Mesenchymal stem cell (in vitro differentiated cells and primary cell): ENCODE results near the gene RNF182. TPM values are rescaled to one million over a fixed set of nuclear protein-coding genes. Genes with fewer than 3 reads are reported as not detected.
A peak's percentile ranks its signal among the peaks of the same experiment; 100 is the strongest.
"Not testable (repeated sequence)": the region's sequence is repeated elsewhere in the genome, so short reads cannot be mapped to it uniquely, and the experiment has no call there.

Experiments
- DNase-seq: peaks from one replicate; pipeline ENCODE4 v3.0.0-alpha.2; 2013
- H2AFZ ChIP-seq: one replicate; pipeline ENCODE4 v1.6.1; 2013; ENCODE audit warnings: low read depth, mild to moderate bottlenecking, control low read depth, inconsistent platforms, low read length, moderate library complexity
- H2AK5ac ChIP-seq: 2 replicates; pipeline ENCODE4 v1.6.1; 2013; ENCODE audit warnings: low read length, moderate library complexity, mild to moderate bottlenecking, inconsistent platforms; ENCODE audit not compliant: severe bottlenecking
- H2BK120ac ChIP-seq: one replicate; pipeline ENCODE4 v1.6.1; 2013; ENCODE audit warnings: low read depth, mild to moderate bottlenecking, inconsistent platforms, low read length, moderate library complexity
- H2BK12ac ChIP-seq, 2 experiments: one replicate each; pipeline ENCODE4 v1.6.1; 2013; ENCODE audit warnings: inconsistent platforms in 2 of 2, low read length in 2 of 2, mild to moderate bottlenecking in 2 of 2, moderate library complexity in 2 of 2, control low read depth in 1 of 2
- H2BK15ac ChIP-seq: one replicate; pipeline ENCODE4 v1.6.1; 2013; ENCODE audit warnings: mild to moderate bottlenecking, low read depth, inconsistent platforms; ENCODE audit not compliant: poor library complexity, severe bottlenecking
- H2BK5ac ChIP-seq: 2 replicates; pipeline ENCODE4 v1.6.1; 2013; ENCODE audit warnings: low read depth, mild to moderate bottlenecking, low read length, control low read depth, inconsistent platforms; ENCODE audit not compliant: poor library complexity, severe bottlenecking
- H3K14ac ChIP-seq, 2 experiments: one replicate each; pipeline ENCODE4 v1.6.1; 2013; ENCODE audit warnings: inconsistent platforms in 2 of 2, low read length in 2 of 2, control low read depth in 1 of 2, mild to moderate bottlenecking in 1 of 2, moderate library complexity in 1 of 2
- H3K18ac ChIP-seq, 2 experiments: one replicate each; pipeline ENCODE4 v1.6.1; 2013; ENCODE audit warnings: inconsistent platforms in 2 of 2, low read length in 2 of 2, control low read depth in 1 of 2, low read depth in 1 of 2, mild to moderate bottlenecking in 1 of 2
- H3K23ac ChIP-seq, 2 experiments: one replicate each; pipeline ENCODE4 v1.6.1; 2013; ENCODE audit warnings: inconsistent platforms in 2 of 2, low read length in 2 of 2, mild to moderate bottlenecking in 2 of 2, moderate library complexity in 2 of 2, control low read depth in 1 of 2
- H3K27ac ChIP-seq: 2 replicates; pipeline ENCODE4 v1.5.1; 2013; ENCODE audit warnings: mild to moderate bottlenecking, moderate library complexity, low read length, control low read depth, inconsistent platforms; ENCODE audit not compliant: poor library complexity, severe bottlenecking
- H3K27me3 ChIP-seq, 2 experiments: 2 replicates each; pipeline versions ENCODE4 v1.6.1 to v1.7.0; 2013; ENCODE audit warnings: low read length in 2 of 2, mild to moderate bottlenecking in 2 of 2, moderate library complexity in 2 of 2, control low read depth in 1 of 2, inconsistent platforms in 1 of 2; ENCODE audit not compliant: control insufficient read depth in 1 of 2, insufficient read depth in 1 of 2
- H3K36me3 ChIP-seq, 2 experiments: 2 replicates each; pipeline versions ENCODE4 v1.6.1 to v1.7.0; 2013; ENCODE audit warnings: low read length in 2 of 2, control low read depth in 1 of 2, inconsistent platforms in 1 of 2, low read depth in 1 of 2, mild to moderate bottlenecking in 1 of 2; ENCODE audit not compliant: insufficient read depth in 2 of 2, control insufficient read depth in 1 of 2
- H3K4ac ChIP-seq, 2 experiments: one replicate each; pipeline ENCODE4 v1.6.1; 2013; ENCODE audit warnings: inconsistent platforms in 2 of 2, low read length in 2 of 2, mild to moderate bottlenecking in 2 of 2, moderate library complexity in 2 of 2, control low read depth in 1 of 2, low read depth in 1 of 2
- H3K4me1 ChIP-seq: 2 replicates; pipeline ENCODE4 v1.6.1; 2013; ENCODE audit warnings: low read depth, low read length, control low read depth; ENCODE audit not compliant: control insufficient read depth, insufficient read depth
- H3K4me2 ChIP-seq: 2 replicates; pipeline ENCODE4 v1.6.1; 2013; ENCODE audit warnings: low read length, mild to moderate bottlenecking, inconsistent platforms; ENCODE audit not compliant: poor library complexity, severe bottlenecking
- H3K4me3 ChIP-seq, 2 experiments: 2 replicates each; pipeline versions ENCODE4 v1.5.1 to v1.7.0; 2013; ENCODE audit warnings: low read length in 2 of 2, mild to moderate bottlenecking in 2 of 2, control low read depth in 1 of 2, low read depth in 1 of 2; ENCODE audit not compliant: insufficient read depth in 1 of 2
- H3K79me1 ChIP-seq: replicated peaks from 2 replicates; pipeline ENCODE4 v1.6.1; 2013; ENCODE audit warnings: mild to moderate bottlenecking, control low read depth, low read length, inconsistent platforms; ENCODE audit not compliant: poor library complexity, severe bottlenecking
- H3K9ac ChIP-seq: 2 replicates; pipeline ENCODE4 v1.7.0; 2013; ENCODE audit warnings: mild to moderate bottlenecking, low read length, moderate library complexity
- H3K9me3 ChIP-seq: 2 replicates; pipeline ENCODE4 v1.7.0; 2013; ENCODE audit warnings: mild to moderate bottlenecking, low read length; ENCODE audit not compliant: control insufficient read depth
- H4K8ac ChIP-seq: one replicate; pipeline ENCODE4 v1.6.1; 2013; ENCODE audit warnings: inconsistent platforms, mild to moderate bottlenecking, low read length, moderate library complexity
- H4K91ac ChIP-seq: one replicate; pipeline ENCODE4 v1.6.1; 2013; ENCODE audit warnings: mild to moderate bottlenecking, low read length, inconsistent platforms
- WGBS: methylation state at CpG from one replicate; pipeline ENCODE4 v1.1.7; 2013; ENCODE audit warnings: mixed read lengths; 5-methylcytosine and 5-hydroxymethylcytosine counted together
- polyA plus RNA-seq, 2 experiments: library from polyadenylated mRNA; stranded (reverse); fragments of 200-250 nt; gene quantifications; one replicate each; pipeline ENCODE4 v1.2.3, GENCODE V29; 2013

RNF182 gene
- polyA plus RNA-seq (2013, experiment 1 of 2), result 2.3 TPM
- polyA plus RNA-seq (2013, experiment 2 of 2), result 2.5 TPM

GRCh38 chr6:13924949-13925881 is at the start of gene RNF182:
Gene RNF182, plus strand, starts transcription at chr6:13924952. Its CDS starts 52,168 bp downstream, at chr6:13977120.
- H2BK120ac ChIP-seq, result no peak within 1 kb of the TSS
- no peaks in the 10 kb centered on the region for H3K27me3 ChIP-seq
- H3K14ac ChIP-seq, result peak within 1 kb of the TSS in 1 of 2 experiments; percentile 44
- 5% methylated on average over 45 of the region's 65 CpGs for WGBS
- no peaks in the 10 kb centered on the region for H3K36me3 ChIP-seq
- peak within 1 kb of the TSS; percentile 13 to 51 for H3K4ac ChIP-seq
- DNase-seq, result peak; percentile 16
- H3K23ac ChIP-seq, result no peak within 1 kb of the TSS
- peak within 1 kb of the TSS; percentile 81 for H4K8ac ChIP-seq
- peak within 1 kb of the TSS; percentile 87 for H3K4me2 ChIP-seq
- H3K18ac ChIP-seq, result peak within 1 kb of the TSS; percentile 25 to 85
- H2AFZ ChIP-seq, result peak within 1 kb of the TSS; percentile 48
- H3K4me3 ChIP-seq, result peak within 1 kb of the TSS; percentile 75 to 90
- peak within 1 kb of the TSS; percentile 86 for H4K91ac ChIP-seq
- H2BK12ac ChIP-seq, result peak within 1 kb of the TSS in 1 of 2 experiments; percentile 21
- peak within 1 kb of the TSS; percentile 90 for H3K9ac ChIP-seq
- H3K27ac ChIP-seq, result peak within 1 kb of the TSS; percentile 76
- peaks cover 3% of the 10 kb centered on the region for H3K4me1 ChIP-seq
- no peaks in the 10 kb centered on the region for H3K9me3 ChIP-seq
- H3K79me1 ChIP-seq, result no peaks in the 10 kb centered on the region
- H2AK5ac ChIP-seq, result no peak within 1 kb of the TSS
- peak within 1 kb of the TSS; percentile 77 for H2BK5ac ChIP-seq
- peak within 1 kb of the TSS; percentile 76 for H2BK15ac ChIP-seq

GRCh38 chr6:13877051-13877450 is 47.7 kb upstream of the RNF182 start:
- H3K4me1 ChIP-seq, result peaks cover 7% of the 10 kb centered on the region
- H2AK5ac ChIP-seq, result no peak overlapping the region
- H3K4me2 ChIP-seq, result no peak overlapping the region
- no peak overlapping the region for H3K27ac ChIP-seq
- no peak for DNase-seq
- no peak overlapping the region for H3K18ac ChIP-seq
- no peak overlapping the region for H2AFZ ChIP-seq
- H3K23ac ChIP-seq, result no peak overlapping the region
- no peaks in the 10 kb centered on the region for H3K9me3 ChIP-seq
- H4K8ac ChIP-seq, result no peak overlapping the region
- peaks cover 0 to 16% of the 10 kb centered on the region in 2 experiments for H3K27me3 ChIP-seq
- H3K79me1 ChIP-seq, result no peaks in the 10 kb centered on the region
- no peak overlapping the region for H2BK5ac ChIP-seq
- H3K14ac ChIP-seq, result no peak overlapping the region
- no peak overlapping the region for H3K4ac ChIP-seq
- no peak overlapping the region for H4K91ac ChIP-seq
- no peak overlapping the region for H2BK15ac ChIP-seq
- no peak overlapping the region for H3K4me3 ChIP-seq
- no peak overlapping the region for H2BK12ac ChIP-seq
- H3K36me3 ChIP-seq, result no peaks in the 10 kb centered on the region
- no peak overlapping the region for H2BK120ac ChIP-seq
- no peak overlapping the region for H3K9ac ChIP-seq

GRCh38 chr6:13880061-13880663 is 44.6 kb upstream of the RNF182 start:
- DNase-seq, H3K18ac ChIP-seq, H2BK15ac ChIP-seq, H3K4me2 ChIP-seq, H3K27me3 ChIP-seq, H3K4me3 ChIP-seq, H4K91ac ChIP-seq, H4K8ac ChIP-seq, H3K79me1 ChIP-seq, H3K9me3 ChIP-seq, H2BK120ac ChIP-seq, H3K23ac ChIP-seq, H3K4me1 ChIP-seq, H3K14ac ChIP-seq, H3K36me3 ChIP-seq, H2AK5ac ChIP-seq, H2AFZ ChIP-seq, H2BK12ac ChIP-seq, H3K9ac ChIP-seq, H3K27ac ChIP-seq, H2BK5ac ChIP-seq, H3K4ac ChIP-seq: not testable (repeated sequence)
- 67% methylated on average over 7 of the region's 12 CpGs for WGBS

GRCh38 chr6:13881621-13882165 is 43.1 kb upstream of the RNF182 start:
- no peaks in the 10 kb centered on the region for H3K27me3 ChIP-seq
- H3K14ac ChIP-seq, result no peak overlapping the region
- no peak overlapping the region for H3K9ac ChIP-seq
- no peak overlapping the region for H3K23ac ChIP-seq
- H3K27ac ChIP-seq, result no peak overlapping the region
- H3K9me3 ChIP-seq, result no peaks in the 10 kb centered on the region
- no peak overlapping the region for H2AK5ac ChIP-seq
- no peaks in the 10 kb centered on the region for H3K79me1 ChIP-seq
- 84% methylated on average over 8 of the region's 9 CpGs for WGBS
- no peak overlapping the region for H2BK5ac ChIP-seq
- H3K4ac ChIP-seq, result no peak overlapping the region
- no peak overlapping the region for H2BK120ac ChIP-seq
- no peak overlapping the region for H3K18ac ChIP-seq
- H3K4me1 ChIP-seq, result no peaks in the 10 kb centered on the region
- no peak overlapping the region for H2BK12ac ChIP-seq
- H4K91ac ChIP-seq, result no peak overlapping the region
- no peak overlapping the region for H2BK15ac ChIP-seq
- no peak overlapping the region for H3K4me3 ChIP-seq
- no peak overlapping the region for H2AFZ ChIP-seq
- H3K4me2 ChIP-seq, result no peak overlapping the region
- DNase-seq, result no peak
- H4K8ac ChIP-seq, result no peak overlapping the region
- no peaks in the 10 kb centered on the region for H3K36me3 ChIP-seq
